Activated gamma-delta T cell (primary cell): ENCODE results near the gene TMUB1.

Experiments
- DNase-seq: peaks from one replicate; lab custom pipeline; 2025; lab: John Stamatoyannopoulos, UW

Gene TMUB1

GRCh38 chr7:151068069-151068773 is 15.1 kb downstream of the TMUB1 start:
- no peak for DNase-seq

GRCh38 chr7:151066273-151066974 is 16.9 kb downstream of the TMUB1 start:
- DNase-seq = no peak

GRCh38 chr7:151065516-151065915 is 17.8 kb downstream of the TMUB1 start:
- DNase-seq = no peak

- no peak for DNase-seq
Measured at GRCh38 chr7:151064993-151065392, 18.3 kb downstream of the TMUB1 start.

GRCh38 chr7:151064454-151064853 is 18.8 kb downstream of the TMUB1 start:
- no peak for DNase-seq

GRCh38 chr7:151063212-151063561 is 20.1 kb downstream of the TMUB1 start:
- DNase-seq = no peak

GRCh38 chr7:151062399-151063211 is 20.7 kb downstream of the TMUB1 start:
- DNase-seq = no peak

- DNase-seq = no peak
Measured at GRCh38 chr7:151062111-151062398, 21.2 kb downstream of the TMUB1 start.

- DNase-seq = no peak
Measured at GRCh38 chr7:151061213-151062110, 21.8 kb downstream of the TMUB1 start.

GRCh38 chr7:151060416-151061212 is 22.7 kb downstream of the TMUB1 start:
- DNase-seq = no peak

GRCh38 chr7:151060113-151060415 is 23.2 kb downstream of the TMUB1 start:
- DNase-seq = no peak

GRCh38 chr7:151059367-151060112 is 23.8 kb downstream of the TMUB1 start, which contains the start of gene SLC4A2:
Gene SLC4A2, plus strand, starts transcription at chr7:151059589. Its CDS starts 2,399 bp downstream, at chr7:151061988.
- DNase-seq = peak; percentile 62

GRCh38 chr7:151058781-151059366 is 24.4 kb downstream of the TMUB1 start:
- DNase-seq = no peak

- peak; percentile 83 for DNase-seq
Measured at GRCh38 chr7:151057989-151058780, 25.1 kb downstream of the TMUB1 start.

GRCh38 chr7:151057506-151057988 is 25.7 kb downstream of the TMUB1 start, which contains the start of gene CDK5:
Gene CDK5, minus strand, starts transcription at chr7:151057897. Its CDS starts 49 bp downstream, at chr7:151057848.
- DNase-seq = no peak

GRCh38 chr7:151056666-151057505 is 26.4 kb downstream of the TMUB1 start:
- DNase-seq = no peak

- DNase-seq = no peak
Measured at GRCh38 chr7:151056283-151056665, 27.0 kb downstream of the TMUB1 start.

- no peak for DNase-seq
Measured at GRCh38 chr7:151053751-151054150, 29.5 kb downstream of the TMUB1 start.
